Thoracic aorta (tissue), 2 donors: ENCODE measurements around the gene HDAC4. TPM values are rescaled to one million over a fixed set of nuclear protein-coding genes. Genes with fewer than 3 reads are reported as not detected.

Experiments
- ATAC-seq: fragments of 150-250 bp; one replicate; pipeline ENCODE4 v1.8.0; 2017; ENCODE audit warnings: low read depth; ENCODE audit not compliant: insufficient number of reproducible peaks, low FRiP score
- DNase-seq: peaks from one replicate; pipeline ENCODE4 v3.0.0-alpha.2; 2020; ENCODE audit warnings: low spot score
- H3K27ac ChIP-seq, 2 donors: fragments of 200-600 bp; sonication (generic); 1 replicate in 1 of 2; 2 replicates in 1 of 2; pipeline ENCODE4 v1.5.1; 2016; ENCODE audit warnings: mild to moderate bottlenecking in 2 of 2, moderate library complexity in 2 of 2
- H3K27me3 ChIP-seq: fragments of 200-600 bp; sonication (generic); replicated peaks from 2 replicates; pipeline ENCODE4 v1.6.0; 2016; ENCODE audit warnings: mild to moderate bottlenecking; ENCODE audit not compliant: insufficient read depth
- H3K36me3 ChIP-seq: fragments of 200-600 bp; sonication (generic); one replicate; pipeline ENCODE4 v1.5.1; 2016
- H3K4me1 ChIP-seq, 2 donors: fragments of 200-600 bp; sonication (generic); 1 replicate in 1 of 2; 2 replicates in 1 of 2; pipeline versions ENCODE4 v1.5.1 to v1.6.0; 2016; ENCODE audit warnings: low read depth in 2 of 2, mild to moderate bottlenecking in 1 of 2; ENCODE audit not compliant: control insufficient read depth in 1 of 2
- H3K4me3 ChIP-seq: fragments of 200-600 bp; sonication (generic); 2 replicates; pipeline ENCODE4 v1.5.1; 2016; ENCODE audit warnings: mild to moderate bottlenecking
- H3K9me3 ChIP-seq: fragments of 200-600 bp; sonication (generic); 2 replicates; pipeline ENCODE4 v1.5.1; 2016
- total RNA-seq, 2 donors: library from RNA; depleted of rRNA; stranded (reverse); fragments of >200 nt; gene quantifications; one replicate each; pipeline versions ENCODE4 v1.1.0 to v1.2.3, GENCODE V29; 2016
- TF ChIP-seq, protein P1 (sequence below): fragments of 200-600 bp; sonication (generic); IDR thresholded peaks from one replicate; pipeline ENCODE4 v1.5.1; 2019; ENCODE audit warnings: antibody characterized with exemption

HDAC4 gene
- total RNA-seq, 2 donors from 2014 or later: 79.2 to 163 TPM

GRCh38 chr2:239312741-239313667 lies 87.8 kb downstream of the HDAC4 start:
- H3K36me3 ChIP-seq: no peaks in the 10 kb centered on the region
- H3K4me1 ChIP-seq: peaks cover 27 to 76% of the 10 kb centered on the region in 2 donors
- peak overlapping the region; percentile 21 for H3K4me3 ChIP-seq
- H3K27ac ChIP-seq: no peak overlapping the region
- DNase-seq: no peak
- H3K9me3 ChIP-seq: no peaks in the 10 kb centered on the region
- TF ChIP-seq, protein P1, sequence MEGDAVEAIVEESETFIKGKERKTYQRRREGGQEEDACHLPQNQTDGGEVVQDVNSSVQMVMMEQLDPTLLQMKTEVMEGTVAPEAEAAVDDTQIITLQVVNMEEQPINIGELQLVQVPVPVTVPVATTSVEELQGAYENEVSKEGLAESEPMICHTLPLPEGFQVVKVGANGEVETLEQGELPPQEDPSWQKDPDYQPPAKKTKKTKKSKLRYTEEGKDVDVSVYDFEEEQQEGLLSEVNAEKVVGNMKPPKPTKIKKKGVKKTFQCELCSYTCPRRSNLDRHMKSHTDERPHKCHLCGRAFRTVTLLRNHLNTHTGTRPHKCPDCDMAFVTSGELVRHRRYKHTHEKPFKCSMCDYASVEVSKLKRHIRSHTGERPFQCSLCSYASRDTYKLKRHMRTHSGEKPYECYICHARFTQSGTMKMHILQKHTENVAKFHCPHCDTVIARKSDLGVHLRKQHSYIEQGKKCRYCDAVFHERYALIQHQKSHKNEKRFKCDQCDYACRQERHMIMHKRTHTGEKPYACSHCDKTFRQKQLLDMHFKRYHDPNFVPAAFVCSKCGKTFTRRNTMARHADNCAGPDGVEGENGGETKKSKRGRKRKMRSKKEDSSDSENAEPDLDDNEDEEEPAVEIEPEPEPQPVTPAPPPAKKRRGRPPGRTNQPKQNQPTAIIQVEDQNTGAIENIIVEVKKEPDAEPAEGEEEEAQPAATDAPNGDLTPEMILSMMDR: no peak
- no peaks in the 10 kb centered on the region for H3K27me3 ChIP-seq
- no peak for ATAC-seq

GRCh38 chr2:239312081-239312511 lies 88.7 kb downstream of the HDAC4 start:
- H3K4me1 ChIP-seq: peaks cover 23 to 73% of the 10 kb centered on the region in 2 donors
- no peaks in the 10 kb centered on the region for H3K36me3 ChIP-seq
- DNase-seq (no peak), ATAC-seq (no peak)
- no peaks in the 10 kb centered on the region for H3K27me3 ChIP-seq
- H3K4me3 ChIP-seq: no peak overlapping the region
- no peak overlapping the region for H3K27ac ChIP-seq
- H3K9me3 ChIP-seq: no peaks in the 10 kb centered on the region
- TF ChIP-seq, protein P1: no peak

DNA sequence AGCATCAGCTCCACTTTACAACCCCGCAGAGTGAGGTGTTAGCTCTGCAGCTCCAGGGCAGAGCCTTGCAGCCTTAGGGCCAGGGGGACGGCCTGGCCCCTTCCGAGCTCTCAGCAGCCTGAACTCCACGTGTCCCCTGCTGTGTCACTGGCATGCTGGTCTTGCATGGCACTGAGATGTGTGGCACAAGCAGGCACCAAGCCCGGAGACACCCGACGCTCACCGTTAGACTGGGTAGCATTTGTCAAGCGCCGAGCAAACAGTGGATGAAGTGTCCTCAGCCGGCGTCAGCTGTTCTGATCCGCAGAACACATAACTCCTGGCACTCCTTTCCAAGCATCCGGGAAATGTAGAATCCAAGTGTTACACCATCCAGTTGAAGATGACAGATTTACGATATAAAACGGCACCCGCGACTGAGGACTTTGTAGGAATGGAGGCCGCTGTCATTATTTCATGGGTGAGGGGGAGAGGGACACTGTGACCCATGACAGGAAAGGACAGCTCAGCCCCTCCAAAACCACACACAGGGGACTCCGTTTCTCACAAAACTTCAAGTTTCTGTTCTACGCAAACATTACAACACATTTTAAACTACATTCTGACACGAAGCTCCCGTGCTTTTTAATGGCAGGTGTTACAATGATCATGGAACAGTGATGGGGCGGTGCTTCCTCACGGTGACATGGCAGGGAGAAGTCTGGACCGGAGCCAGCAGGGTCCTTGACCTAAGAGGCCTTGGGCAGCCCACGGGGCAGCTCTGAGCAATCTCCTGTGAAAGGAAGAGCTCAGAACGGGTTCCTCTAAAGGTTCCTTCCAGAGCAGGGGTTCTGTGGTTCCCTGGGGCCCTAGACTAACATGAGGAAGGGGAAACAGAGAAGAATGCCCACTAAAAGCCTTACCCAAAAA lies 89.4 kb downstream of the HDAC4 start:
- Histone ChIP-seq H3K4me3 (no peak overlapping the region), H3K27me3 (no peaks in the 10 kb centered on the region), H3K36me3 (no peaks in the 10 kb centered on the region), H3K4me1 (peaks cover 17 to 69% of the 10 kb centered on the region in 2 donors), H3K27ac (no peak overlapping the region), H3K9me3 (no peaks in the 10 kb centered on the region)
- TF ChIP-seq, protein P1: no peak
- DNase-seq (no peak), ATAC-seq (no peak)

DNA sequence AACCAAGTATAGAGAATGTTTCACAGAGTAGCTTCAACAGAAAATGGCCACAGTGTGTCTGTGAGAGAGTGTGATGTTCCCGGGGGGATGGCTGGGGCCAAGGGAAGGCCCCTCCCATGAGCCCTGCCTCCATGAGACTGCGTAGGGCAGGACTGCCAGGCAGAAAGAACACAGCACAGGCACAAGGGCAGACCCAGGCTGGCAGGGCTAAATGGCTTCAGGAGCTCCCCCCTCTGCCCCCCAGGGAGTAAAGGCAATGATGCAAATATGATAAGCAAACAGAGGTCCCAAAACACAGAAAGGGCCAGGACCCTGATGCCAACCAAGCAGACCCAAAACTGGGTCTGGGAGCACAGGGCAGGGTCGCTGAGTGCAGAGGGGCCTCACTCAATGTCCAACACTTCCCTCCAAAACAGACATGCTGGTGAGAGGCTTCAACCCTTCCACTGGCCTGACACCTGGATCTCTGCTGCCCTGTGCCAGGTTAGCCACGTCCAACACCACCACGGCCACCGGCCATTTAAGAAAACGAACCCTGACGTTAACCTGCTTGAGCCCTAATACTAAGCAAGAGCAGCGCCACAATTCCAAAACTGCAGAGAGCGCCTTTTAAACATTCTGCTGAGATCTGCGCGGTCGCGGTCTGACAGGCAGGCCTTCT lies 90.3 kb downstream of the HDAC4 start:
- Histone ChIP-seq H3K36me3 (no peaks in the 10 kb centered on the region), H3K27ac (peak overlapping the region; percentile 37 to 49), H3K9me3 (no peaks in the 10 kb centered on the region), H3K27me3 (no peaks in the 10 kb centered on the region), H3K4me1 (peaks cover 17 to 65% of the 10 kb centered on the region in 2 donors), H3K4me3 (no peak overlapping the region)
- DNase-seq (no peak), ATAC-seq (no peak)
- TF ChIP-seq, protein P1: no peak
